Measurements from ENCODE around the gene PATE4. TPM values are rescaled to one million over a fixed set of nuclear protein-coding genes. Genes with fewer than 3 reads are reported as not detected.
A peak's percentile ranks its signal among the peaks of the same experiment; 100 is the strongest.

Gene PATE4
- total RNA-seq, 1 donor from 2014 or later = not detected

DNA sequence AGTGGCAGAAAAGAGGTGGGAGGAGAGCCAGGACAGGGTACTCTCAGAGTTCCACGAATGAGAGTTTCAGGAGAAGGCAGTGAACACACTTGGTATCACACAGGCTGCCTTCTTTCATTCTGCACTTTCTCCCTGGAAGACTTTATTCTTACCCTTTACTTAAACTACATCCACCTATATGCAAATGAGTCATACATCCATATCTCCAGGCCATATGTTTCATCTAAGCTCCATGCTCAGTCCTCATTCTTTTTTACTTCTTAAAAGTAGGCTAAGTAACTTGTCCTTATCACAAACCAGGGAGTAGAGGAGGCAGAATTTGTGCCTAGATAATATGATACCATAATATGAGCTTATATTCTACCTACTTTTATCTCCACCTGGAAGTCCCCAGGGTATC lies 48.2 kb downstream of the PATE4 start:
- ATAC-seq (no peak), DNase-seq (no peak)
- TF ChIP-seq, protein P1, sequence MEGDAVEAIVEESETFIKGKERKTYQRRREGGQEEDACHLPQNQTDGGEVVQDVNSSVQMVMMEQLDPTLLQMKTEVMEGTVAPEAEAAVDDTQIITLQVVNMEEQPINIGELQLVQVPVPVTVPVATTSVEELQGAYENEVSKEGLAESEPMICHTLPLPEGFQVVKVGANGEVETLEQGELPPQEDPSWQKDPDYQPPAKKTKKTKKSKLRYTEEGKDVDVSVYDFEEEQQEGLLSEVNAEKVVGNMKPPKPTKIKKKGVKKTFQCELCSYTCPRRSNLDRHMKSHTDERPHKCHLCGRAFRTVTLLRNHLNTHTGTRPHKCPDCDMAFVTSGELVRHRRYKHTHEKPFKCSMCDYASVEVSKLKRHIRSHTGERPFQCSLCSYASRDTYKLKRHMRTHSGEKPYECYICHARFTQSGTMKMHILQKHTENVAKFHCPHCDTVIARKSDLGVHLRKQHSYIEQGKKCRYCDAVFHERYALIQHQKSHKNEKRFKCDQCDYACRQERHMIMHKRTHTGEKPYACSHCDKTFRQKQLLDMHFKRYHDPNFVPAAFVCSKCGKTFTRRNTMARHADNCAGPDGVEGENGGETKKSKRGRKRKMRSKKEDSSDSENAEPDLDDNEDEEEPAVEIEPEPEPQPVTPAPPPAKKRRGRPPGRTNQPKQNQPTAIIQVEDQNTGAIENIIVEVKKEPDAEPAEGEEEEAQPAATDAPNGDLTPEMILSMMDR (IDR thresholded peaks at IDR 0.05) = no peak
- Histone ChIP-seq H3K36me3 (no peaks in the 10 kb centered on the region), H3K27me3 (no peaks in the 10 kb centered on the region), H3K4me3 (no peak overlapping the region), H3K27ac (no peak overlapping the region), H3K4me1 (no peaks in the 10 kb centered on the region), H3K9me3 (no peaks in the 10 kb centered on the region)
- intact Hi-C loops (cut with DNase I) = no loop called here

DNA sequence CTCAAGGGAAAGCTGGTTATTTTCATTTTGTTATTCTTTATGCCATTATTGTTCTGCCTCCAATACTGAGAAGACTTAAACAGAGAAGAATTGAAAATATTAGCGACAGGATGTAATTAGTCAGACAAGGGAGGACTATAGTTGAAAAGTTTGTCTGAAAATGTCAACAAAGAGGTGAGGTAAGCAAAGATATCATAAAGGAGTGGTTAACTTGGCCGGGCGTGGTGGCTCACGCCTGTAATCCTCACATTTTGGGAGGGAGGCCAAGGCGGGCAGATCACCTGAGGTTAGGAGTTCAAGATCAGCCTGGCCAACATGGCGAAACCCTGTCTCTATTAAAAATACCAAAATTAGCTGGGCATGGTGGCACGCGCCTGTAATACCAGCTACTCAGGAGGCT lies 50.3 kb downstream of the PATE4 start:
- H3K27me3 ChIP-seq = no peaks in the 10 kb centered on the region
- no peak for DNase-seq
- TF ChIP-seq, protein P1 (IDR thresholded peaks at IDR 0.05) = no peak
- H3K27ac ChIP-seq = no peak overlapping the region
- no peaks in the 10 kb centered on the region for H3K9me3 ChIP-seq
- intact Hi-C loops (cut with DNase I) = no loop called here
- no peaks in the 10 kb centered on the region for H3K4me1 ChIP-seq
- no peaks in the 10 kb centered on the region for H3K36me3 ChIP-seq
- no peak overlapping the region for H3K4me3 ChIP-seq
- ATAC-seq = no peak

DNA sequence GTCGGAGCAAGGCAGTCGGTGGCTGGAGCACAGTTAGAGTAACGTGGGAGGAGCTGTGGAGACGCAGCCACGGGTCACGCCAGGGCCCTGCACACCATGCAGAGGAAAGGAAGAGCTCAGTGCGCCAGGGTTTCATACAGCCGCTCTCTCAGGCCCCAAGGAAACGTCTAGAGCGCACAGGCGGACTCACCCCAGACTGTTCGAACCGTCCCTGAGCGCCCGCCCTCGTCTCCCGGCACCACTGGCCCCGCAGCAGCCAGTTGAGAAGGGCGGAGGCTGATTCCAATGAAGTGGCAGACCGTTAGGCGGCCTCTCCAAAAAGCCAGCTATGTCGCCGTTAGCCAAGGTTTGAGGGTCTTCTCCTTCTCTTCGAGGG lies 53.9 kb downstream of the PATE4 start:
- ATAC-seq (peak; percentile 50), DNase-seq (peak; percentile 76)
- peak overlapping the region; percentile 88 for H3K27ac ChIP-seq
- H3K4me3 ChIP-seq = peak overlapping the region; percentile 68
- H3K27me3 ChIP-seq = no peaks in the 10 kb centered on the region
- no peaks in the 10 kb centered on the region for H3K4me1 ChIP-seq
- intact Hi-C loops (cut with DNase I) = no loop called here
- no peaks in the 10 kb centered on the region for H3K36me3 ChIP-seq
- no peaks in the 10 kb centered on the region for H3K9me3 ChIP-seq
- TF ChIP-seq, protein P1 (IDR thresholded peaks at IDR 0.05) = no peak

DNA sequence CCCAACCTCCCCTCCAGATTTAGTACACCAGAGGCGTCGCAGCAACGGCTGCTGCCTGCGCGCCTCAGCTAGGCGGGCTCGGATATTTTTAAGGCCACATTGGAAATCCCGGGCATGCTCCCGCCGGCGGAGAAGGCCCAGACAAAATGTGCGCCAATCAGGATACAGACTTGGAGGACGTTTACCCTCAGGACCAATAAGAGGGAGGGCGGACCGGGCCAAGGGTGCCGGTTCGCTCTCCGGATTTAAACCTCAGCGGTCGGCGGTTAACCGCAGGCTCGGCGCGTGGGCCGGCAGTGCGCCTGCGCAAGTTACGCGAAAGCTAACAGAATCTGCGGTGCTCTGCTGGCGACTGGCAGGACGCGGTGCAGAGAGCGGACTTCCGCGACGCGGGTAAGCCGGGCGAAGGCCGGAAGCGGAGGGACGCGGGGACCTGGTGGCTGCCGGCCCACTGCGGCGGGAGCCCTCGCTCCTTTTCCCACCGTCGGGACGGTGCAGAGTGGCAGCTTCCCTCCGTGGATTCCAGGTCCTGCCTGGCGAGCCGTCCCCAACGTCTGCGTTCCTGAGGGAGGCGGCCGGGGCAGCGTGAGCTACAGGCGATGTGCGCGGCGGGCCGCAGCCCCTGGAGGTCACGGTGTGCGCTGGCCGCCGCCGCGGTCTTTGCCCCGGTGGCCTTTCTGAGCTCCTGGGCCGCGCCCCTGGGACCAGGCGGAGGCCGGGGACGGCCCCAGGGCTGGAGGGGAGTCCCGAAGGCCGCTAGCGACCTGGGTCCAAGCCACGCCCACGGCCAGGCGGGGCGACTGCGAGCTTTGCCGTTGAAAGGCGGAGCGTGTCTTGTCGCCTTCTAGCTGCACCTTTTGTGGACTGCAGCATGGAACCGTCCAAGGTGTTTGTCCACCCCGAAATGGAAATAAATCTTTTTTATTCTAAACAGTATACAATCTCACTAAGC lies 54.5 kb downstream of the PATE4 start, which contains the start of gene HYLS1:
Gene HYLS1 (plus strand): TSS at position 296 of the 952 bp plus-strand sequence. CDS start 11,701 bp downstream, outside the sequence.
- Histone ChIP-seq H3K4me3 (peak within 1 kb of the TSS; percentile 68), H3K36me3 (peaks cover 2% of the 10 kb centered on the region), H3K27ac (peak within 1 kb of the TSS; percentile 88), H3K4me1 (no peaks in the 10 kb centered on the region), H3K9me3 (no peaks in the 10 kb centered on the region), H3K27me3 (no peaks in the 10 kb centered on the region)
- ATAC-seq = peak; percentile 98
- intact Hi-C loops (cut with DNase I) = no loop called here
- peak; percentile 97 for DNase-seq
- TF ChIP-seq, protein P1 (IDR thresholded peaks at IDR 0.05) = peak; percentile 28

Other genes starting within 250 kb of the PATE4 start
- gene STT3A, start 240.5 kb upstream of the PATE4 start, total RNA-seq = 131 TPM
- 1.8 TPM for gene CHEK1, start 208.2 kb upstream of the PATE4 start, total RNA-seq
- not detected for gene ACRV1, start 152.5 kb upstream of the PATE4 start, total RNA-seq
- gene PATE1, start 87.0 kb upstream of the PATE4 start, total RNA-seq = not detected
- not detected for gene PATE2, start 54.5 kb upstream of the PATE4 start, total RNA-seq
- gene PATE3, start 45.2 kb upstream of the PATE4 start, total RNA-seq = not detected
- gene HYLS1, start 54.4 kb downstream of the PATE4 start, total RNA-seq = 3.2 TPM
- 11.1 TPM for gene PUS3, start 69.9 kb downstream of the PATE4 start, total RNA-seq
- 0.46 TPM for gene DDX25, start 71.2 kb downstream of the PATE4 start, total RNA-seq
- gene VSIG10L2, start 112.7 kb downstream of the PATE4 start, total RNA-seq = not detected
- gene CDON, start 229.6 kb downstream of the PATE4 start, total RNA-seq = 13.3 TPM

Measured in upper lobe of right lung (tissue), 1 donor.